Suprapubic skin (tissue), 4 donors: ENCODE results near the gene PXYLP1. TPM values are rescaled to one million over a fixed set of nuclear protein-coding genes. Genes with fewer than 3 reads are reported as not detected.
"Not testable (repeated sequence)": the region's sequence is repeated elsewhere in the genome, so short reads cannot be mapped to it uniquely, and the experiment has no call there.

ENCODE experiments used
- DNase-seq, 2 donors: peaks; one replicate each; pipeline ENCODE4 v3.0.0-alpha.2; 2019; ENCODE audit warnings: low spot score in 2 of 2
- H3K27ac ChIP-seq: fragments of 200-600 bp; sonication (generic); one replicate; pipeline ENCODE4 v1.5.1; 2019
- H3K27me3 ChIP-seq: fragments of 200-600 bp; sonication (generic); one replicate; pipeline ENCODE4 v1.5.1; 2019
- H3K36me3 ChIP-seq: fragments of 200-600 bp; sonication (generic); one replicate; pipeline ENCODE4 v1.5.1; 2019
- H3K4me1 ChIP-seq: fragments of 200-600 bp; sonication (generic); one replicate; pipeline ENCODE4 v1.5.1; 2019
- H3K4me3 ChIP-seq: fragments of 200-600 bp; sonication (generic); one replicate; pipeline ENCODE4 v1.5.1; 2019; ENCODE audit warnings: mild to moderate bottlenecking
- H3K9me3 ChIP-seq: fragments of 200-600 bp; sonication (generic); one replicate; pipeline ENCODE4 v1.5.1; 2019
- CTCF ChIP-seq, 2 donors: fragments of 200-600 bp in 1 of 2; fragments of 450-650 bp in 1 of 2; sonication (generic) in 1 of 2; IDR thresholded peaks; one replicate each; pipeline ENCODE4 v1.5.1; 2016 to 2019; ENCODE audit warnings: antibody characterized with exemption in 2 of 2, mild to moderate bottlenecking in 1 of 2, moderate library complexity in 1 of 2
- EP300 ChIP-seq: sonication (generic); formaldehyde crosslinking; IDR thresholded peaks from one replicate; pipeline ENCODE4 v1.6.1; 2017; ENCODE audit warnings: antibody characterized with exemption
- POLR2A ChIP-seq, 2 donors: fragments of 450-650 bp; IDR thresholded peaks; one replicate each; pipeline ENCODE4 v1.6.1; 2017; ENCODE audit warnings: antibody characterized with exemption in 2 of 2, mild to moderate bottlenecking in 2 of 2, moderate library complexity in 2 of 2
- POLR2AphosphoS5 ChIP-seq, 3 donors: sonication (generic); formaldehyde crosslinking; IDR thresholded peaks; one replicate each; pipeline ENCODE4 v1.6.1; 2017; ENCODE audit warnings: antibody characterized with exemption in 3 of 3
- WGBS: methylation state at CpG from one replicate; pipeline ENCODE4 v1.1.5; 2018; 5-methylcytosine and 5-hydroxymethylcytosine counted together
- total RNA-seq, 4 donors: library from RNA; depleted of rRNA; stranded (reverse); fragments of >200 nt; gene quantifications; one replicate each; pipeline ENCODE4 v1.1.0, GENCODE V29; 2016

PXYLP1 gene
- total RNA-seq, 4 donors from 2014 or later, result 6.7 to 11.8 (median 9.5) TPM

DNA sequence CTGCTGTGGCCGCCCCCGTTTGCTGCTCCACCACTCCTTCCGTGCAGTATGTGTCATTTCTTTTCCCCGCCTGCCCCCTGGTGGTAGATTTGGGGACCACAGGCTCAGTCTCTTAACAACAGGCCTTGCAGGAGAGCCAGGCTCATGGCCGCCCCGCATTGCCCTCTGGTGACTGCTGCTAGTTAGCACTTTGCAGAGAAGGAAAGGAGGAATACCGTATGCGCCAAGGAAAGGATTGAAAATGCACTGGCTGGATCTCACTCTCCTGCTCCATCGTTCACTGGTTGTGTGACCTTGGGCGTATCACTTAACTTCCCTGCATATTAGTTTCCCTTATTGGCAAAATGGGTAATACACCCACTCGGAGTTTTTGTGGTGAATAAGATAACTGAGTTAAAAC lies 39.3 kb upstream of the PXYLP1 start:
- H3K27ac ChIP-seq, result no peak overlapping the region
- no peak overlapping the region for H3K4me3 ChIP-seq
- no peaks in the 10 kb centered on the region for H3K4me1 ChIP-seq
- peaks cover 13% of the 10 kb centered on the region for H3K27me3 ChIP-seq
- no peaks in the 10 kb centered on the region for H3K9me3 ChIP-seq
- 8% methylated on average over 11 of the region's 11 CpGs for WGBS
- DNase-seq, result peak; percentile 99
- TF ChIP-seq EP300 (no peak), POLR2A (IDR thresholded peaks at IDR 0.05) (no peak), POLR2AphosphoS5 (IDR thresholded peaks at IDR 0.05) (no peak), CTCF (IDR thresholded peaks at IDR 0.05) (peak; percentile 96 to 98)
- no peaks in the 10 kb centered on the region for H3K36me3 ChIP-seq

DNA sequence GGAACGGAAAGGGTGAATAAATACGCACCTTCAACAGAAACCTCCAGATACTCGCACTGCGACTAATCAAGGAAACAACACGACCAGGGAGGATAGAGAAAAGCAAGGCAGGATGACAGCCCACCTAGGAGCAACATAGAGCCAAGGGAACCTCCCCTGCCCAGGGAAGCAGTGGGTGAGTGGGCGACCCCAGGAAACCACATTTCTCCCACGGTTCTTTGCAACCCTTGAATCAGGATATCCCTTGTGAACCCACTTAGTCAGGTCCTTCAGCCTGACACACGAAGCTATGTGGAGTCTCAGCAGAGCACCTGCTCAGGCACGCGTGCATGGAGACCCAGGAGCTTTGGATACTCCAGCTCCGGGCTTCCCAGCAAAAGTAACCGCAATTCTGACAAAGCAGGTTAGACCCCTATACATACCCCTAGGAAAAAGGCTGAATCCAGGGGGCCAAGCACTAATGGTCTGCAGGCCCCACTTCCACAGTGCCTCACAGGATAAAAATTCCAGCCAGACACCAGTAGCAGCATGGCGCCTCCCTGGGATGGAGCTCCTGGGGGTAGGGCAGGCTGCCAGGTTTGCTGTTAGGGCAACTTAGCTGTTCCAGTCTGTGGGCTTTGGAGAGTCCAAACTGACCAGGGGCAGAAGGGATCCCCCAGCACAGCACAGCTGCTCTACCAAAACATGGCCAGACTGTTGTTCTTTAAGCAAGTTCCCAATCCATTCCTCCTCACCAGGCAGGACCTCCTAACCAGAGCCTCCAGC lies 38.4 kb upstream of the PXYLP1 start:
- TF ChIP-seq EP300, result no peak
- no peak for TF ChIP-seq POLR2AphosphoS5 (IDR thresholded peaks at IDR 0.05)
- TF ChIP-seq POLR2A (IDR thresholded peaks at IDR 0.05), result no peak
- no peak for TF ChIP-seq CTCF (IDR thresholded peaks at IDR 0.05)
- no peak for DNase-seq
- Histone ChIP-seq H3K9me3 (no peaks in the 10 kb centered on the region), H3K27ac (no peak overlapping the region), H3K27me3 (peaks cover 13% of the 10 kb centered on the region), H3K36me3 (no peaks in the 10 kb centered on the region), H3K4me3 (no peak overlapping the region), H3K4me1 (no peaks in the 10 kb centered on the region)
- 86% methylated on average over 10 of the region's 13 CpGs for WGBS

- no peak for DNase-seq
- Histone ChIP-seq H3K4me1 (no peaks in the 10 kb centered on the region), H3K4me3 (no peak overlapping the region), H3K27ac (no peak overlapping the region), H3K9me3 (no peaks in the 10 kb centered on the region), H3K36me3 (no peaks in the 10 kb centered on the region), H3K27me3 (no peaks in the 10 kb centered on the region)
- WGBS, result 57% methylated on average over 3 of the region's 3 CpGs
- no peak for TF ChIP-seq POLR2AphosphoS5 (IDR thresholded peaks at IDR 0.05)
- TF ChIP-seq POLR2A (IDR thresholded peaks at IDR 0.05), result no peak
- no peak for TF ChIP-seq CTCF (IDR thresholded peaks at IDR 0.05)
These were observed 30.5 kb upstream of the PXYLP1 start for GRCh38 chr3:141201122-141201521.

DNA sequence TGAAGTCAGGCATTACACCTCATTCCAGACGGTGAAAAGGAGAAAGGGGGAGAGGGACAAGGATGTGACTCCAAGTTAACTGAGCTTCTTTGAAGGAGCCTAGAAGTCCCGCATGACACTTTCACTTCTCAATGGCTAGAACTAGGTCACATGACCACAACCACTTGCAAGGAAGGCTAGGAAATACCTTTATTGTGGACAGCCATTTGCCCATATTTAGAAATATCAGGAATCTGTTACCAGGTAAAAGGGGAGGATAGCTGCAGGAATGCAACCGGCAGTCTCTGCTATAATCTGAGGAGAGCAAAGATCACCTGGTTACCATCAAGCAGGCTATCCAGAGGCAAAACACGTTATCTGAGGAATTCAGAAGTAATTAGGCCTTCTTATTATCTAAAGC lies 28.9 kb upstream of the PXYLP1 start:
- H3K36me3 ChIP-seq, result no peaks in the 10 kb centered on the region
- no peak overlapping the region for H3K27ac ChIP-seq
- no peak overlapping the region for H3K4me3 ChIP-seq
- no peaks in the 10 kb centered on the region for H3K4me1 ChIP-seq
- TF ChIP-seq EP300 (no peak), POLR2A (IDR thresholded peaks at IDR 0.05) (no peak), CTCF (IDR thresholded peaks at IDR 0.05) (no peak), POLR2AphosphoS5 (IDR thresholded peaks at IDR 0.05) (no peak)
- 73% methylated on average over 4 of the region's 4 CpGs for WGBS
- H3K9me3 ChIP-seq, result no peaks in the 10 kb centered on the region
- DNase-seq, result no peak
- H3K27me3 ChIP-seq, result no peaks in the 10 kb centered on the region

DNA sequence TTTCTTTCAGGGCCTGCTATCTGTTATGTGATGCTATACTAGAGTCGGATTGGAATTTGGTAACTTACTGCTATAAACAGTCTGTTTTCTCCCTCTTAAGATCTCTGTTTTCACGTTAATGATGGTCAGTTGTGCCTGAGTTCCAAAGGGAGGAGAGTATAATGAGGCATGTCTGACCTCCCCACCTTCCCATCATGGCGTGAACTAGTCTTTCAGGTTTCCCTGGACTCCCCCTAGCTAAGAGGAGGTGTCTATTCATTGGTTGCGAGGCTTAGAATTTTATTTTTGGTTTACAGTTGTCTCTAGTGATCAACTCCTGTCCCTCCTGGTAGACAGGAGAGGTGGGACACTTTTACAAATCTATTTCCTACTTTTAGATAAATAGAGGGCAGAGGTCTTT lies 27.8 kb upstream of the PXYLP1 start:
- no peaks in the 10 kb centered on the region for H3K27me3 ChIP-seq
- H3K9me3 ChIP-seq, result no peaks in the 10 kb centered on the region
- TF ChIP-seq EP300, result no peak
- H3K27ac ChIP-seq, result no peak overlapping the region
- no peaks in the 10 kb centered on the region for H3K4me1 ChIP-seq
- no peaks in the 10 kb centered on the region for H3K36me3 ChIP-seq
- DNase-seq, result no peak
- H3K4me3 ChIP-seq, result no peak overlapping the region
- WGBS, result 71% methylated on average over 4 of the region's 4 CpGs

GRCh38 chr3:141204343-141204742 lies 27.3 kb upstream of the PXYLP1 start:
- TF ChIP-seq POLR2A (IDR thresholded peaks at IDR 0.05) (no peak), POLR2AphosphoS5 (IDR thresholded peaks at IDR 0.05) (no peak), CTCF (IDR thresholded peaks at IDR 0.05) (no peak), EP300 (no peak)
- H3K9me3 ChIP-seq, result no peaks in the 10 kb centered on the region

DNA sequence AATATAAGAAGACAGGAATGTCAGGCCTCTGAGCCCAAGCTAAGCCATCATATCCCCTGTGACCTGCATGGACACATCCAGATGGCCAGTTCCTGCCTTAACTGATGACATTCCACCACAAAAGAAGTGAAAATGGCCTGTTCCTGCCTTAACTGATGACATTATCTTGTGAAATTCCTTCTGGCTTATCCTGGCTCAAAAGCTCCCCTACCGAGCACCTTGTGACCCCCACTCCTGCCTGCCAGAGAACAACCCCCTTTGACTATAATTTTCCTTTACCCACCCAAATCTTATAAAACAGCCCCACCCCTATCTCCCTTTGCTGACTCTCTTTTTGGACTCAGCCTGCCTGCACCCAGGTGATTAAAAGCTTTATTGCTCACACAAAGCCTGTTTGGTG lies 20.3 kb upstream of the PXYLP1 start:
- H3K27me3 ChIP-seq, H3K4me1 ChIP-seq, DNase-seq, H3K36me3 ChIP-seq, H3K9me3 ChIP-seq, H3K4me3 ChIP-seq, H3K27ac ChIP-seq: not testable (repeated sequence)
- 76% methylated on average over 1 of the region's 1 CpG for WGBS

More at GRCh38 chr3:141204343-141204742, 27.3 kb upstream of the PXYLP1 start:
- Histone ChIP-seq H3K4me1 (no peaks in the 10 kb centered on the region), H3K27me3 (no peaks in the 10 kb centered on the region), H3K36me3 (no peaks in the 10 kb centered on the region), H3K27ac (no peak overlapping the region), H3K4me3 (no peak overlapping the region)
- WGBS, result 89% methylated on average over 4 of the region's 4 CpGs
- DNase-seq, result no peak
